Lower lobe of right lung (tissue), 2 donors: Measurements from ENCODE around the gene QSER1. TPM values are rescaled to one million over a fixed set of nuclear protein-coding genes. Genes with fewer than 3 reads are reported as not detected.
"Not testable (repeated sequence)": the region's sequence is repeated elsewhere in the genome, so short reads cannot be mapped to it uniquely, and the experiment has no call there.

Experiments
- ATAC-seq, 2 donors: fragments of 200-7000 bp; cut with Tn5 transposase; one replicate each; pipeline ENCODE4 v1.9.1; 2020 to 2022; ENCODE audit warnings: mild to moderate bottlenecking in 2 of 2, moderate library complexity in 2 of 2
- DNase-seq: peaks from one replicate; pipeline ENCODE4 v3.0.0-alpha.2; 2020
- H3K27ac ChIP-seq: fragments of 200-600 bp; one replicate; pipeline ENCODE4 v1.8.0; 2022
- H3K27me3 ChIP-seq: fragments of 200-600 bp; one replicate; pipeline ENCODE4 v1.8.0; 2022; ENCODE audit warnings: low read depth
- H3K36me3 ChIP-seq: fragments of 200-600 bp; one replicate; pipeline ENCODE4 v1.8.0; 2022; ENCODE audit warnings: mild to moderate bottlenecking
- H3K4me1 ChIP-seq: fragments of 200-600 bp; one replicate; pipeline ENCODE4 v1.8.0; 2022
- H3K4me3 ChIP-seq: fragments of 200-600 bp; one replicate; pipeline ENCODE4 v1.8.0; 2022; ENCODE audit warnings: mild to moderate bottlenecking
- H3K9me3 ChIP-seq: fragments of 200-600 bp; one replicate; pipeline ENCODE4 v1.8.0; 2022
- CTCF ChIP-seq: fragments of 200-600 bp; IDR thresholded peaks from one replicate; pipeline ENCODE4 v1.8.0; 2022; ENCODE audit warnings: antibody characterized with exemption, mild to moderate bottlenecking
- intact Hi-C: fragments of 100-400 bp; cut with DNase I; formaldehyde crosslinking; loops from one replicate; pipeline ENCODE4 v1.11.0; 2022
- total RNA-seq: library from RNA; stranded (reverse); fragmentation: NEBNext Ultra II Directional; extraction: Animal tissue kit (Norgen Biotek cat#: 25700); gene quantifications from one replicate; pipeline ENCODE4 v1.2.1, GENCODE V29; 2021
- donor health status: DM: no; HTN: yes; CAD: no; lungs with severe emphysema.

Gene QSER1
- total RNA-seq, 1 donor from 2014 or later = 27.6 TPM

- no peak overlapping the region for H3K4me3 ChIP-seq
- ATAC-seq (no peak), DNase-seq (no peak)
- H3K9me3 ChIP-seq = no peaks in the 10 kb centered on the region
- no peaks in the 10 kb centered on the region for H3K27me3 ChIP-seq
- H3K4me1 ChIP-seq = no peaks in the 10 kb centered on the region
- TF ChIP-seq CTCF = no peak
- intact Hi-C loops = no loop called here
- no peaks in the 10 kb centered on the region for H3K36me3 ChIP-seq
- no peak overlapping the region for H3K27ac ChIP-seq
Measured at GRCh38 chr11:32919338-32919737, 26.7 kb downstream of the QSER1 start.

- intact Hi-C loops = no loop called here
- no peak overlapping the region for H3K27ac ChIP-seq
- no peaks in the 10 kb centered on the region for H3K36me3 ChIP-seq
- H3K4me1 ChIP-seq = no peaks in the 10 kb centered on the region
- DNase-seq (no peak), ATAC-seq (no peak)
- no peak for TF ChIP-seq CTCF
- H3K4me3 ChIP-seq = no peak overlapping the region
- H3K9me3 ChIP-seq = no peaks in the 10 kb centered on the region
- no peaks in the 10 kb centered on the region for H3K27me3 ChIP-seq
Measured at GRCh38 chr11:32920570-32920969, 28.0 kb downstream of the QSER1 start.

GRCh38 chr11:32921204-32921603 lies 28.6 kb downstream of the QSER1 start:
- intact Hi-C loops = no loop called here
- Histone ChIP-seq H3K4me3 (no peak overlapping the region), H3K27me3 (no peaks in the 10 kb centered on the region), H3K27ac (no peak overlapping the region), H3K9me3 (no peaks in the 10 kb centered on the region), H3K36me3 (no peaks in the 10 kb centered on the region), H3K4me1 (no peaks in the 10 kb centered on the region)
- ATAC-seq = no peak
- DNase-seq = no peak
- TF ChIP-seq CTCF = no peak

GRCh38 chr11:32931606-32932005 lies 39.0 kb downstream of the QSER1 start:
- Histone ChIP-seq H3K27me3 (no peaks in the 10 kb centered on the region), H3K4me3 (no peak overlapping the region), H3K4me1 (no peaks in the 10 kb centered on the region), H3K27ac (no peak overlapping the region), H3K36me3 (peaks cover 55% of the 10 kb centered on the region), H3K9me3 (no peaks in the 10 kb centered on the region)
- no peak for TF ChIP-seq CTCF
- intact Hi-C loops = no loop called here
- DNase-seq (no peak), ATAC-seq (no peak)

GRCh38 chr11:32932196-32932595 lies 39.6 kb downstream of the QSER1 start:
- no peaks in the 10 kb centered on the region for H3K4me1 ChIP-seq
- no peaks in the 10 kb centered on the region for H3K27me3 ChIP-seq
- DNase-seq (no peak), ATAC-seq (no peak)
- TF ChIP-seq CTCF = no peak
- no peak overlapping the region for H3K27ac ChIP-seq
- H3K36me3 ChIP-seq = peaks cover 55% of the 10 kb centered on the region
- H3K4me3 ChIP-seq = no peak overlapping the region
- intact Hi-C loops = no loop called here
- no peaks in the 10 kb centered on the region for H3K9me3 ChIP-seq

- no peaks in the 10 kb centered on the region for H3K27me3 ChIP-seq
- ATAC-seq = no peak
- no peak overlapping the region for H3K4me3 ChIP-seq
- H3K36me3 ChIP-seq = peaks cover 47% of the 10 kb centered on the region
- no peak for DNase-seq
- no peaks in the 10 kb centered on the region for H3K9me3 ChIP-seq
- intact Hi-C loops = no loop called here
- no peak for TF ChIP-seq CTCF
- no peaks in the 10 kb centered on the region for H3K4me1 ChIP-seq
- no peak overlapping the region for H3K27ac ChIP-seq
Measured at GRCh38 chr11:32935462-32936029, 42.9 kb downstream of the QSER1 start.

GRCh38 chr11:32936178-32936577 lies 43.6 kb downstream of the QSER1 start:
- ATAC-seq, H3K27me3 ChIP-seq, DNase-seq, H3K27ac ChIP-seq, intact Hi-C loops, H3K9me3 ChIP-seq, H3K4me3 ChIP-seq, H3K4me1 ChIP-seq: not testable (repeated sequence)
- peaks cover 47% of the 10 kb centered on the region for H3K36me3 ChIP-seq

- H3K4me1 ChIP-seq, ATAC-seq, H3K27me3 ChIP-seq, intact Hi-C loops, H3K4me3 ChIP-seq, H3K9me3 ChIP-seq, H3K27ac ChIP-seq, DNase-seq: not testable (repeated sequence)
- H3K36me3 ChIP-seq = peaks cover 37% of the 10 kb centered on the region
Measured at GRCh38 chr11:32937283-32937682, 44.7 kb downstream of the QSER1 start.
